ENCODE results near the gene FLNA.

FLNA gene

GRCh38 chrX:154375156-154375504 is 696 bp upstream of the FLNA start:
- no peak for DNase-seq (ENCODE audit: low read depth in 2 of 2)

GRCh38 chrX:154373340-154374306 is 811 bp downstream of the FLNA start:
- DNase-seq (ENCODE audit: low read depth in 2 of 2): no peak

GRCh38 chrX:154372612-154373022 is 1.8 kb downstream of the FLNA start:
- no peak for DNase-seq (ENCODE audit: low read depth in 2 of 2)

GRCh38 chrX:154371789-154372300 is 2.6 kb downstream of the FLNA start:
- no peak for DNase-seq (ENCODE audit: low read depth in 2 of 2)

GRCh38 chrX:154371017-154371788 is 3.2 kb downstream of the FLNA start:
- DNase-seq (ENCODE audit: low read depth in 2 of 2): peak; percentile 82 to 85

- no peak for DNase-seq (ENCODE audit: low read depth in 2 of 2)
Observed at GRCh38 chrX:154370300-154371016, 4.0 kb downstream of the FLNA start.

- DNase-seq (ENCODE audit: low read depth in 2 of 2): peak; percentile 51 to 60
Observed at GRCh38 chrX:154369449-154370299, 4.8 kb downstream of the FLNA start.

GRCh38 chrX:154368630-154369448 is 5.6 kb downstream of the FLNA start:
- peak; percentile 81 to 87 for DNase-seq (ENCODE audit: low read depth in 2 of 2)

GRCh38 chrX:154367474-154368308 is 6.7 kb downstream of the FLNA start:
- no peak for DNase-seq (ENCODE audit: low read depth in 2 of 2)

GRCh38 chrX:154366666-154367055 is 7.8 kb downstream of the FLNA start:
- no peak for DNase-seq (ENCODE audit: low read depth in 2 of 2)

- no peak for DNase-seq (ENCODE audit: low read depth in 2 of 2)
Observed at GRCh38 chrX:154365997-154366665, 8.3 kb downstream of the FLNA start.

- DNase-seq (ENCODE audit: low read depth in 2 of 2): no peak
Observed at GRCh38 chrX:154365052-154365600, 9.3 kb downstream of the FLNA start.

GRCh38 chrX:154363706-154364439 is 10.6 kb downstream of the FLNA start:
- no peak for DNase-seq (ENCODE audit: low read depth in 2 of 2)

- DNase-seq (ENCODE audit: low read depth in 2 of 2): no peak
Observed at GRCh38 chrX:154362085-154362742, 12.2 kb downstream of the FLNA start.

GRCh38 chrX:154360155-154360713 is 14.2 kb downstream of the FLNA start:
- no peak for DNase-seq (ENCODE audit: low read depth in 2 of 2)

- DNase-seq (ENCODE audit: low read depth in 2 of 2): no peak
Observed at GRCh38 chrX:154359362-154360154, 14.9 kb downstream of the FLNA start.
